ENCODE results near the gene VSTM5. TPM values are rescaled to one million over a fixed set of nuclear protein-coding genes. Genes with fewer than 3 reads are reported as not detected.
A peak's percentile ranks its signal among the peaks of the same experiment; 100 is the strongest.

VSTM5 gene
- polyA plus RNA-seq, 3 donors = not detected

- no peaks in the 10 kb centered on the region for H3K27me3 ChIP-seq (ENCODE audit: control insufficient read depth in 2 of 2, insufficient read depth in 2 of 2, low read length in 2 of 2)
- peaks cover 6 to 15% of the 10 kb centered on the region in 2 donors for H3K9me3 ChIP-seq (replicated peaks in 1 of 2; ENCODE audit: control insufficient read depth in 1 of 2, insufficient read depth in 1 of 2, low read length in 2 of 2)
- no peaks in the 10 kb centered on the region for H3K36me3 ChIP-seq (replicated peaks in 1 of 2; ENCODE audit: control insufficient read depth in 1 of 2, insufficient read depth in 2 of 2, low read length in 2 of 2)
- 97% methylated on average over 10 of the region's 10 CpGs for WGBS (ENCODE audit: insufficient coverage)
- TF ChIP-seq CTCF (IDR thresholded peaks at IDR 0.05) = no peak
- no peak overlapping the region for H3K9ac ChIP-seq (ENCODE audit: insufficient read depth, low read length, poor library complexity, severe bottlenecking)
- no peaks in the 10 kb centered on the region for H3K79me2 ChIP-seq (ENCODE audit: insufficient read depth, low read length)
- no peak overlapping the region for H3K4me3 ChIP-seq (replicated peaks in 1 of 3; ENCODE audit: low read depth in 2 of 3, low read length in 3 of 3)
- Mint-ChIP-seq H3K4me1 (peaks cover 13% of the 10 kb centered on the region), H3K9me3 (peaks cover 7 to 12% (median 10%) of the 10 kb centered on the region in 7 donors), H3K27me3 (ENCODE audit: low read depth in 3 of 3) (no peaks in the 10 kb centered on the region), H3K27ac (peak overlapping the region in 1 of 7 donors; percentile 87), H3K36me3 (peaks cover 0 to 1% of the 10 kb centered on the region in 2 donors), H3K4me3 (no peak overlapping the region)
- no peaks in the 10 kb centered on the region for H4K20me1 ChIP-seq (ENCODE audit: insufficient read depth, low read length)
- DNase-seq = no peak
- H3K4me1 ChIP-seq (ENCODE audit: control insufficient read depth in 1 of 2, insufficient read depth in 2 of 2, low read length in 2 of 2) = peaks cover 12 to 15% of the 10 kb centered on the region in 2 donors
- intact Hi-C loops (cut with micrococcal nuclease) = no loop called here
- H3K27ac ChIP-seq (ENCODE audit: low read depth in 1 of 2, low read length in 2 of 2) = peak overlapping the region; percentile 11 to 71
- H2AFZ ChIP-seq (ENCODE audit: insufficient read depth, low read depth, low read length, poor library complexity, severe bottlenecking) = no peak overlapping the region
- no peak overlapping the region for H3K4me2 ChIP-seq (replicated peaks; ENCODE audit: extremely low read depth, low read length, poor library complexity, severe bottlenecking)
Observed at GRCh38 chr11:93773601-93774200, 76.7 kb downstream of the VSTM5 start.

GRCh38 chr11:93773045-93773477 is 77.4 kb downstream of the VSTM5 start:
- Mint-ChIP-seq H3K27me3 (ENCODE audit: low read depth in 3 of 3) (peaks cover 0 to 2% (median 0%) of the 10 kb centered on the region in 3 donors), H3K4me3 (no peak overlapping the region), H3K27ac (no peak overlapping the region), H3K36me3 (peaks cover 0 to 1% of the 10 kb centered on the region in 2 donors), H3K9me3 (peaks cover 7 to 12% (median 9%) of the 10 kb centered on the region in 7 donors), H3K4me1 (peaks cover 13% of the 10 kb centered on the region)
- H3K79me2 ChIP-seq (ENCODE audit: insufficient read depth, low read length) = no peaks in the 10 kb centered on the region
- H3K9me3 ChIP-seq (replicated peaks in 1 of 2; ENCODE audit: control insufficient read depth in 1 of 2, insufficient read depth in 1 of 2, low read length in 2 of 2) = peaks cover 6 to 15% of the 10 kb centered on the region in 2 donors
- 95% methylated on average over 3 of the region's 3 CpGs for WGBS (ENCODE audit: insufficient coverage)
- no peak for TF ChIP-seq CTCF (IDR thresholded peaks at IDR 0.05)
- no peak for DNase-seq
- H4K20me1 ChIP-seq (ENCODE audit: insufficient read depth, low read length) = no peaks in the 10 kb centered on the region
- H3K27me3 ChIP-seq (ENCODE audit: control insufficient read depth in 2 of 2, insufficient read depth in 2 of 2, low read length in 2 of 2) = no peaks in the 10 kb centered on the region
- intact Hi-C loops (cut with micrococcal nuclease) = no loop called here
- no peak overlapping the region for H2AFZ ChIP-seq (ENCODE audit: insufficient read depth, low read depth, low read length, poor library complexity, severe bottlenecking)
- no peak overlapping the region for H3K4me2 ChIP-seq (replicated peaks; ENCODE audit: extremely low read depth, low read length, poor library complexity, severe bottlenecking)
- no peaks in the 10 kb centered on the region for H3K36me3 ChIP-seq (replicated peaks in 1 of 2; ENCODE audit: control insufficient read depth in 1 of 2, insufficient read depth in 2 of 2, low read length in 2 of 2)
- H3K9ac ChIP-seq (ENCODE audit: insufficient read depth, low read length, poor library complexity, severe bottlenecking) = no peak overlapping the region
- no peak overlapping the region for H3K4me3 ChIP-seq (replicated peaks in 1 of 3; ENCODE audit: low read depth in 2 of 3, low read length in 3 of 3)
- no peak overlapping the region for H3K27ac ChIP-seq (ENCODE audit: low read depth in 1 of 2, low read length in 2 of 2)
- H3K4me1 ChIP-seq (ENCODE audit: control insufficient read depth in 1 of 2, insufficient read depth in 2 of 2, low read length in 2 of 2) = peaks cover 12 to 15% of the 10 kb centered on the region in 2 donors
